Measurements from ENCODE around the gene ORC3.
A peak's percentile ranks its signal among the peaks of the same experiment; 100 is the strongest.

The ORC3 gene

GRCh38 chr6:87589693-87590416 lies at the start of gene ORC3, which contains the start of gene RARS2:
ORC3 (plus strand) TSS chr6:87590135; CDS start chr6:87590169, 34 bp downstream.
RARS2 (minus strand) TSS chr6:87589987; CDS start chr6:87589957, 30 bp downstream.
- DNase-seq (ENCODE audit: low spot score): peak; percentile 95

DNA sequence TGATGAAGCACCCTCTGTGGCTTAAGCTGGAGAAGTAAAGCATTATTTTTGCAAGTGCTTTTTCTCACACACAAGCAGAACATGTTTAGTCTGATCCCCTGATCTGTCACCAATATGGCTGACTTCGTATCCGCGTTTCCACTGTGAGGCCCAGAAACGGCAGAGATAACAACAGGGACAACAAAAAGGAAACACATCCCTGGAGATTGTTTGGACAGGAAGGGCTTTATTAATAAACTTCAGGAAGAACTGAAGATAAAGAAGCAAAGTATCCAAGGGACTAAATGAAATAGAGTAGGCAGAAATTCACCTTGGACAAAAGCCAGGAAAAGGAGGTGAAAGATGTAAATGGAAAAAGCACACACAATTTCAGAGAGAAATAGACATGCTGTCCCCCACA lies 49.4 kb upstream of the ORC3 start:
- DNase-seq (ENCODE audit: low spot score): no peak

DNA sequence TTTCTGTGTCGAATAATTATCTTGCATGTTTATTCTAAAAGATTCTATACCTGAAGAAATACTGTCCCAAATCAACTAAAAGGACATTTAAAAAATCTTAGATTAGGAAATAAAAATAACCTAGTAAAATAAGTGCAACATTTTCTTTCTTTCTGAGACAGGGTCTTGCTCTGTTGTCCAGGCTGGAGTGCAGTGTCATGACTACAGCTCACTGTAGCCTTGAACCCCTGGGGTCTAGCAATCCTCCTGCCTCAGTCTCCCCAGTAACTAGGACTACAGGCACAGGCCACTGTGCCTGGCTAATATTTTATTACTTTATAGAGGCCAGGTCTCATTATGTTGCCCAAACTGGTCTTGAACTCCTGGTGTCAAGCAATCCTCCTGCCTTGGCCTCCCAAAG lies 48.9 kb upstream of the ORC3 start:
- no peak for DNase-seq (ENCODE audit: low spot score)

DNA sequence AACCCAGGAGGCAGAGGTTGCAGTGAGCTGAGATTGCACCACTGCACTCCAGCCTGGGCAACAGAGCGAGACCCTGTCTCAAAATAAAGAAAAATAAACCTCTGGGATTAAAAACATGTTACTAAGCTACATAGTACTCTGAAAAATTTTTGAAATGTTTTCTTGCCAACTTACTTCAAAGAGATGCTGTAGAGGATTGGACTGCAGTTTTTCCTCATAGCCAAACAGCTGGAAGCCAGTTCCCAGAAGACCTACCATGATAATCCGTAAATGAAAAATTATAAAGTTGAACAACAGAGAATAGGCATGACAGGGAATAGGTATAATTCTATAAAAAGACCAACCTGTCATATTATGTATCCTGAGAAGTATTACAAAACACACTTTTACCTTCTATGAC lies 48.2 kb upstream of the ORC3 start:
- DNase-seq (ENCODE audit: low spot score): no peak

DNA sequence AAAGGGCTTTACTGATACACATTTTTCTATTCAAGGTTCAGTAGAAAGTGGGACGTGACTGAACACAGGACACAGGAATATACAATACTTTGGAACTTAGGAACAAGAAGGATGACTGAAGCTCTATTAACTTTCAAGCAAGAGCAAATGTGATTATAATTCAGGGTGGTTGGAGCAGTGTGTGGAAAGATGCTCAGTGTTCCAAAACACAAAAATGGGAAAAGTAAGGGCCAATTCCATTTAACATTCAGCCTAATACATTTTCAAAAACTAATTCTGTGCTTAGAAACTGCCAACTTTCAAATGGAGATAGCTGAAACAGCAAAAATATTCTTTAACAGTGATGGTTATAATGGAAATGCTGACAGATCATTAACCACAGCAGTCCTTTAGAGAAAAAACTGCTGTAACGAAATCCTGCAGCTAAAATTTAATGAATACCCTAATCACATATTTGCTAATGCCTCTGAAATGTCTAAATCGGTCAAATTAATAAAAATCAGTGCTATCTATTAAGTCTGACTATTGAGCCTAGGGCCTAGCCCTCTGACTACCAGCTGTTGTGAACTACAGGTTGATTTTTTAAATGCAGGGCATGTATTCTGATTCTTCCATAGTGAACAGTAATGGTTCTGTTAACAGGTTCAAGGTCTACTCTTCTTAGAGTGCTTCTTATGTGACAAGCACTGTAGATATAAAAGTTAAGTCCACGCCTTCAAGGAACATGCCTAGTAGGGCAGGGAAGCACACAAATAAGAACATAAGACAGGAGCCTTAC lies 46.0 kb upstream of the ORC3 start:
- no peak for DNase-seq (ENCODE audit: low spot score)

DNA sequence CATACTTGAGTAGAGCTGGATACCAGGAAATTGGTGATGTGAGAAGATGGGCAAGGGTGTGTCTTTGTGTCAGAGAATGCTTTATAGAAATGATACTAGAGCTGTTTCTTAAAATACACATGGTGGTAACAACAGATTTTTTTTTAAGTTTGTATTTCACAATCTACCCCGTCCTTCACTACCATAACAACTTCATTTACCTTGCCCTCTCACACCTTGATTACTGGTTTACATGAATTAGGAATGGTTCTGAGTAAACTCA lies 45.5 kb upstream of the ORC3 start:
- DNase-seq (ENCODE audit: low spot score): no peak

DNA sequence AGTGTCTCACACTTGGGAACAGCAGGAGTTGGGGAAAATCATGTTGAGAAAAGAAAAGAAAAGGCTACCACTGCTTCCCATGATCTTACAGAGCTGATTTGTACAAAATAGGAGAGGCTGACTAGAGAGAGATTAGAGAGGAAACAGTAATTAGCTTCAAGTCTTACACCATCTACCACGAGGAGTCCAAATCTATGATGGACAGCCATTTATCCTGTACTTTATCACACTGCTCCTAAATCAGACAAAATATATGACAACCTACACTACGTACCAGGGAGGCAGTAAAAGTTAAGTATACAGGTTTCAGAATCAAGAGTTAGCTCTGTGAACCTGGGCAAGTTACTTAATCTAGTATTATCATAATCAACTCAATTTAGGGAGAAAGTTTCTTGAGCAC lies 38.1 kb upstream of the ORC3 start:
- no peak for DNase-seq (ENCODE audit: low spot score)

DNA sequence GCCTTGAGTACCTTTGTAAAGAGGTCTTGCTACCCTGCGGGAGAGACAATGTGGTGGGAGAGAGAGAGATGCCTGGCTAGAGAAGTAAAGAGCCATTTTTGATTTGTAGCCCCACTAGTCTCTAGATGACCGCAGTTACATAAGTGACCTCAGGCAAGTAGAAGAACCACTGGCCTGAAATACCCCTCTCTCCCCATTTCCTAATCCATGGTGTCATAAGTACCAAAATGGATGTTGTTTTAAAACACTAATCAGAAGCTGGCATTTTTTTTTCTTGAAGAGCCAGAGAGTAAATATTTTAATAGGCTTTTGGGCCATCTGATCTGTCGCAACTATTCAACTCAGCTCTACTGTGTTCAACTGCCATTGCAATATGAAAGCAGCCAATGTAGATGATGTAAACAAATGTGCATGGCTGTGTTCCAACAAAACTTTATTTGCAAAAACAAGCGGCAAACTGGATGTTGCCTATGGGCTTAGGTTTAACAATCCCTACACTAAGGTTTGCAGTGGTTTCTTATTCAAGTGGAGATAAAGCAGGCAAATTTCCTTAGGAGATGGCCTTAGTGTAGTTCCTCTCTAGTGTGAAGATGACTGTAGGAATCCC lies 36.7 kb upstream of the ORC3 start:
- no peak for DNase-seq (ENCODE audit: low spot score)

GRCh38 chr6:87555506-87555905 lies 34.4 kb upstream of the ORC3 start:
- DNase-seq (ENCODE audit: low spot score): no peak

DNA sequence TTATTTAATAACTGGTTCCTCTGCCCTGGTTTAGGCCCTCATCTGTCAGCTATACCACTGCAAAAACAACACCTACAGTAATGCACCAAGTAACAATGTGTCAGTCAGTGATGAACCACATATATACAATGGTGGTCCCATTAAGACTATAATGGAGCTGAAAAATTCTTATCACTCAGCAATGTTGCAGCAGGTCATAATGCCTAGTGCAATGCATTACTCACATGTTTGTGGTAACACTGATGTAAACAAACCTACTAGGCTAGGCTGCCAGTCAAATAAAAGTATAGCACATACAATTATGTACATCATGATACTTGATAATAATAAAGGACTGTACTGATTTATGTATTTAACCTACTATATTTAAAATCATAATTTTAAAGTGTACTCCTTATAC lies 31.5 kb upstream of the ORC3 start:
- no peak for DNase-seq (ENCODE audit: low spot score)

GRCh38 chr6:87561017-87561416 lies 28.9 kb upstream of the ORC3 start:
- no peak for DNase-seq (ENCODE audit: low spot score)

- no peak for DNase-seq (ENCODE audit: low spot score)
Observed at GRCh38 chr6:87572021-87572420, 17.9 kb upstream of the ORC3 start.

DNA sequence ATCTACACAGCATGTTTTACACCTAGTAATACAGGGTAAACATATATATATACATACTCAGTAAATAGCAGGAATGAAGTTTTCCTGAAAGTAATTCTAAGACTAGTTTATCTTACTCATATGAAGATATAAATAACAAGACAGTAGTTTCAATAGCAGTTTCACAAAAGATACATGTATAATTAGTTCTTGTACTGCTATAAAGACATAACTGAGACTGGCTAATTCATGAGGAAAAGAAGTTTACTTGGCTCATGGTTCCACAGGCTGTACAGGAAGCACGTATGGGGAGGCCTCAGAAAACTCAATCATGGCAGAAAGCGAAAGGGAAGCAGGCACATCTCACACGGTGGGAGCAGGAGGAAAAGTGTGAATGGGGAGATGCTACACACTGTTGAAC lies 17.1 kb upstream of the ORC3 start:
- DNase-seq (ENCODE audit: low spot score): no peak

- no peak for DNase-seq (ENCODE audit: low spot score)
Observed at GRCh38 chr6:87573307-87574024, 16.5 kb upstream of the ORC3 start.

DNA sequence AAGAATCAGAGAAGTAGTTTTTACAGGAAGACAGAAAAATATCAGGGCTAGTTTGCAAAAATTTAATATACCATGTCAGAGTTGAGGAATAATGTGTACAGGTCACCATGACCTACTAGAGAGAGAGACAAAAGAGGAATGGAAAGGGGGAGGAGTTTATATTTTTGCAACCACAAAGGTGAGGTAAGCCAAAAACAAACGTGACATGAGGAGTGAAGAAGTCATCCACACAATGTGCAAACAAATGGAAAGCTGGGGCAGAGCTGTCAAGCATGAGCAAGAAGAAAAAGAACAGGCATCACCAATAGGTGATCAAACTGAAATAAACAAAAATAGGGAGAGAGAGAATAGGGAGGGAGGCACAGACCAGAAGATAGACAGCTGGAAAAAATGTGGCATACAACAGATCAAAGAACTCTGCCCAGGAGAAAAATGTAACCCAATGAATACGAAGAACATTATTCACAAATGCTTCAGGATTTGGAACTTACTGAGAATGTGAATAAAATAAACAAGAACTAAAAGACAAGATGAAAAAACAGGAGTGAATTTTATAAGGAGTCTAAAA lies 15.6 kb upstream of the ORC3 start:
- no peak for DNase-seq (ENCODE audit: low spot score)

- no peak for DNase-seq (ENCODE audit: low spot score)
Observed at GRCh38 chr6:87575423-87575822, 14.5 kb upstream of the ORC3 start.

GRCh38 chr6:87583822-87584221 lies 6.1 kb upstream of the ORC3 start:
- no peak for DNase-seq (ENCODE audit: low spot score)

DNA sequence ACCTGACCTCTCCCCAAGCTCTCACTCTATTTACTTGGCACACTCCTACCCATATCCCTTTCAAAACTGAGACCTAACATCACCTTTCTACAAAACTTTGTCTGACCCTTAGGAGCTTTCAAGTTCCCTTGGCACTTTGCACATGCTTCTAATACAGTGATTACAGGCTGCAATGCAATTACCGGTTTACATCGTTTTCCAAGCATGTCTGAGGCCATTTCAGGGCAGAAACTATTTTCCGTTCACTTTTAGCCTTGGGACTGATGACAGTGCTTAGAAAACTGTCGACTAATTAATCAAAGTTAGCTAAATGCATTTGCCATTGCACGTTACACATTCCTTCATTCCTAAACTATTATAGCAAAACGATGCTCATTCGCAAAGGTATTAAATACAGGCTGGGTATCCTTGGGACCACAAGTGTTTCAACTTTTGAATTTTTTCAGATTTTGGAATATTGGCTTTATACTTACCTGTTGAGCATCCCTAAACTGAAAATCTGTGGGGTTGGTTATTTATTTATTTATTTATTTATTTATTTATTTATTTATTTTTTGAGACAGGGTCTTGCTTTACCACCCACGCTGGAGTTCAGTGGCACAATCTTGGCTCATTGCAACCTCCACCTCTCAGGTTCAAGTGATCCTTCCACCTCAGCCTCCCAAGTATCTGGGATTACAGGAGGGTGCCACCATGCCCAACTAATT lies 3.4 kb upstream of the ORC3 start:
- DNase-seq (ENCODE audit: low spot score): no peak

GRCh38 chr6:87588756-87589407 lies 1.1 kb upstream of the ORC3 start:
- no peak for DNase-seq (ENCODE audit: low spot score)

DNA sequence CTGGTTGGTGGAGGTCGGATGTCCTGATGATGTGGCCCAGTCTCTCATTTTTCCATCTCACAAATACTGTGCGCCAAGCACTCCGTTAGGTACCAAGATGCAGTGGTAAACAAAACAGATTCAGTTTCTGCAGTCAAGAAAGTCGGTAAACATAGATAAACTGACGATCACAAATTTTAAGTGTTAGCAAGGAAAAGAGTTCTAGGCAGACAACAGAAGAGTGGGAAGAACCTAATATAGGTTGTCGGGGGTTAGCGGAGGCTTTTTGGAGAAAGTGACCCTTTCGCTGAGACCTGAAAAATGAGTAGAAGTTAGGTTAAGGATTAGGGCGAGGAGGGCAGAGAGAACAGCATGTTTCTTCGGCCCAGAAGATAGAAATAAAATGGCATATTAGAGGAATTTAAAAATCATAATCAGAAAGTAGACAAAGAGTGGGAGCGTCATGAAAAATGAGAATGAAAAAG lies 514 bp downstream of the ORC3 start:
- no peak for DNase-seq (ENCODE audit: low spot score)

DNA sequence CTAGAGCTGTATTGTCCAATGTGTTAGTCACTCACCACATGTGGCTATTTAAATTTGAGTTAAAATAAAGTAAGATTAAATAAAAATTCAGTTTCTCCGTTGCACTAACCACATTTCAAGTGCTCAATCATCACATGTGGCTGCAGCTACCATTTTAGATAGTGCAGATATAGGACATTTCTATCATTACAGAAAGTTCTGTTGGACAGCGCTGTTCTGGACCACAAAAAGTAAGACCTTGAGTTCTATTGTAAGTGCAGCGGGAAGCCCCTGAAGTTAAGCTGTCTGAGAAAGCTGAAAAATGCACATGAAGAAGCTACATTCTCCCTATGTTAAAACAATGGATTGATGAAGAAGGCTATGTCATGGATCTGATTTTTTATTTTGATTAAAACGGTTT lies 1.1 kb downstream of the ORC3 start:
- DNase-seq (ENCODE audit: low spot score): no peak

Measured in globus pallidus (tissue), 1 donor.